Adrenal gland (tissue), 12 donors: ENCODE measurements around the gene KLRC3. TPM values are rescaled to one million over a fixed set of nuclear protein-coding genes. Genes with fewer than 3 reads are reported as not detected.

ENCODE experiments used
- DNase-seq, 7 donors: peaks; one replicate each; pipeline ENCODE4 v3.0.0-alpha.2; 2019 to 2020
- H3K27ac ChIP-seq, 5 donors: fragments of 200-600 bp; sonication (generic) in 4 of 5; 1 replicate in 3 of 5; 2 replicates in 2 of 5; pipeline versions ENCODE4 v1.5.1 to v1.8.0; 2016 to 2020; ENCODE audit warnings: mild to moderate bottlenecking in 1 of 5
- H3K27me3 ChIP-seq: fragments of 200-600 bp; 2 replicates; pipeline ENCODE4 v1.8.0; 2021
- H3K36me3 ChIP-seq, 2 donors: fragments of 200-600 bp; replicated peaks in 1 of 2; 1 replicate in 1 of 2; 2 replicates in 1 of 2; pipeline versions ENCODE4 v1.5.1 to v1.8.0; 2018 to 2022
- H3K4me1 ChIP-seq, 2 donors: fragments of 200-600 bp; replicated peaks in 1 of 2; 1 replicate in 1 of 2; 2 replicates in 1 of 2; pipeline versions ENCODE4 v1.5.1 to v1.8.0; 2018 to 2021
- H3K4me3 ChIP-seq, 4 donors: fragments of 200-600 bp; sonication (generic) in 3 of 4; one replicate each; pipeline ENCODE4 v1.5.1; 2016 to 2018
- H3K9me3 ChIP-seq, 3 donors: fragments of 200-600 bp; sonication (generic) in 1 of 3; replicated peaks in 1 of 3; 1 replicate in 2 of 3; 2 replicates in 1 of 3; pipeline versions ENCODE4 v1.5.1 to v1.8.0; 2016 to 2021
- CTCF ChIP-seq, 6 experiments: fragments of 450-650 bp in 4 of 6; fragments of 200-600 bp in 2 of 6; sonication (generic) in 1 of 6; IDR thresholded peaks; 1 replicate in 5 of 6; 2 replicates in 1 of 6; pipeline versions ENCODE4 v1.5.1 to v1.8.0; 2016 to 2021; ENCODE audit warnings: antibody characterized with exemption in 6 of 6, mild to moderate bottlenecking in 2 of 6, moderate library complexity in 1 of 6
- POLR2A ChIP-seq, 2 donors: fragments of 450-650 bp; IDR thresholded peaks; one replicate each; pipeline ENCODE4 v1.6.1; 2017; ENCODE audit warnings: antibody characterized with exemption in 2 of 2, mild to moderate bottlenecking in 2 of 2, moderate library complexity in 1 of 2
- WGBS, 4 donors: extraction: QIAGEN DNeasy Blood & Tissue Kit in 2 of 4; methylation state at CpG; one replicate each; pipeline versions ENCODE4 v1.1.5 to v1.1.7; 2013 to 2017; 5-methylcytosine and 5-hydroxymethylcytosine counted together
- intact Hi-C, 2 donors: fragments of 100-400 bp; cut with DNase I; formaldehyde crosslinking; loops; one replicate each; pipeline versions ENCODE4 v1.14.1 to v1.15.0; 2022 to 2023
- polyA plus RNA-seq, 3 donors: library from polyadenylated mRNA; stranded (reverse); fragments of 200-250 nt in 2 of 3; fragments of 350-450 nt in 1 of 3; fragmentation: Illumina TruSeq in 1 of 3; extraction: RNeasy Lipid Tissue Mini Kit (QIAGEN cat#74804) in 1 of 3; gene quantifications; one replicate each; pipeline ENCODE4 v1.2.3, GENCODE V29; 2013 to 2014
- total RNA-seq, 9 donors: library from RNA; depleted of rRNA in 4 of 9; stranded (reverse); fragments of >200 nt in 4 of 9; fragments of 120-200 nt in 1 of 9; fragmentation: NEBNext Ultra II Directional in 1 of 9; extraction: Animal tissue kit (Norgen Biotek cat#: 25700) in 1 of 9; gene quantifications; one replicate each; pipeline versions ENCODE4 v1.1.0 to v1.2.4, GENCODE V29; 2013 to 2023
- donor health status: healthy with polysubstance abuse.
- donor health status: Bipolar disorder and iron deficiency.
- donor health status: DM: yes; HTN: yes; CAD: no.
- donor health status: DM: no; HTN: no; CAD: no.
- donor health status: DM: no; HTN: no; CAD: no.
- donor health status: DM: yes; HTN: yes; CAD: no.

Gene KLRC3
- total and polyA plus RNA-seq, 12 donors = 0.17 to 0.26 TPM; not detected in 10

GRCh38 chr12:10364815-10365622, 55.4 kb downstream of the KLRC3 start:
- intact Hi-C loops = no loop called here
- peak; percentile 67 to 86 (median 77) for DNase-seq
- H3K4me1 ChIP-seq = peaks cover 22 to 44% of the 10 kb centered on the region in 2 donors
- 0 to 1% (median 1%) methylated on average over 15 of the region's 15 CpGs for WGBS, 4 donors
- no peaks in the 10 kb centered on the region for H3K9me3 ChIP-seq
- H3K4me3 ChIP-seq = peak overlapping the region; percentile 60 to 92 (median 76)
- no peaks in the 10 kb centered on the region for H3K36me3 ChIP-seq
- TF ChIP-seq POLR2A (IDR thresholded peaks at IDR 0.05) = no peak
- TF ChIP-seq CTCF (IDR thresholded peaks at IDR 0.05) = no peak
- H3K27me3 ChIP-seq = no peaks in the 10 kb centered on the region
- peak overlapping the region; percentile 77 to 99 (median 93) for H3K27ac ChIP-seq

GRCh38 chr12:10363914-10364814, 56.2 kb downstream of the KLRC3 start:
- WGBS, 4 donors = 6 to 9% (median 8%) methylated on average over 15 to 19 of the region's 19 CpGs
- TF ChIP-seq CTCF (IDR thresholded peaks at IDR 0.05) = no peak
- peak in 1 of 2 donors; percentile 67 for TF ChIP-seq POLR2A (IDR thresholded peaks at IDR 0.05)
- Histone ChIP-seq H3K27me3 (no peaks in the 10 kb centered on the region), H3K4me3 (peak overlapping the region; percentile 60 to 92 (median 76)), H3K36me3 (no peaks in the 10 kb centered on the region), H3K4me1 (peaks cover 22 to 38% of the 10 kb centered on the region in 2 donors), H3K27ac (peak overlapping the region; percentile 77 to 99 (median 93)), H3K9me3 (no peaks in the 10 kb centered on the region)
- peak; percentile 45 to 76 (median 60) for DNase-seq
- intact Hi-C loops = no loop called here

- Histone ChIP-seq H3K4me3 (peak overlapping the region in 2 of 4 donors; percentile 90 to 92), H3K4me1 (peaks cover 22 to 35% of the 10 kb centered on the region in 2 donors), H3K36me3 (no peaks in the 10 kb centered on the region), H3K9me3 (no peaks in the 10 kb centered on the region), H3K27ac (peak overlapping the region; percentile 77 to 99 (median 93)), H3K27me3 (no peaks in the 10 kb centered on the region)
- DNase-seq = no peak
- TF ChIP-seq CTCF (IDR thresholded peaks at IDR 0.05) (no peak), POLR2A (IDR thresholded peaks at IDR 0.05) (no peak)
- WGBS, 4 donors = 12 to 41% (median 29%) methylated on average over 3 to 5 of the region's 5 CpGs
- intact Hi-C loops = no loop called here
Measured at GRCh38 chr12:10363658-10363913, 56.8 kb downstream of the KLRC3 start.
